Measurements from ENCODE around the gene LRRC25.

- TF ChIP-seq, protein P1, sequence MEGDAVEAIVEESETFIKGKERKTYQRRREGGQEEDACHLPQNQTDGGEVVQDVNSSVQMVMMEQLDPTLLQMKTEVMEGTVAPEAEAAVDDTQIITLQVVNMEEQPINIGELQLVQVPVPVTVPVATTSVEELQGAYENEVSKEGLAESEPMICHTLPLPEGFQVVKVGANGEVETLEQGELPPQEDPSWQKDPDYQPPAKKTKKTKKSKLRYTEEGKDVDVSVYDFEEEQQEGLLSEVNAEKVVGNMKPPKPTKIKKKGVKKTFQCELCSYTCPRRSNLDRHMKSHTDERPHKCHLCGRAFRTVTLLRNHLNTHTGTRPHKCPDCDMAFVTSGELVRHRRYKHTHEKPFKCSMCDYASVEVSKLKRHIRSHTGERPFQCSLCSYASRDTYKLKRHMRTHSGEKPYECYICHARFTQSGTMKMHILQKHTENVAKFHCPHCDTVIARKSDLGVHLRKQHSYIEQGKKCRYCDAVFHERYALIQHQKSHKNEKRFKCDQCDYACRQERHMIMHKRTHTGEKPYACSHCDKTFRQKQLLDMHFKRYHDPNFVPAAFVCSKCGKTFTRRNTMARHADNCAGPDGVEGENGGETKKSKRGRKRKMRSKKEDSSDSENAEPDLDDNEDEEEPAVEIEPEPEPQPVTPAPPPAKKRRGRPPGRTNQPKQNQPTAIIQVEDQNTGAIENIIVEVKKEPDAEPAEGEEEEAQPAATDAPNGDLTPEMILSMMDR (IDR thresholded peaks at IDR 0.05), result no peak
- TF ChIP-seq POLR2A (IDR thresholded peaks at IDR 0.05), result no peak
Measured at GRCh38 chr19:18443406-18443805, 46.0 kb upstream of the LRRC25 start.
